Measurements from ENCODE around the gene YIF1B.

GRCh38 chr19:38277969-38278680 lies 37.6 kb downstream of the YIF1B start:
- TF ChIP-seq CTCF (conservative IDR thresholded peaks at IDR 0.05; ENCODE audit: low read depth, low read length) (no peak), FOS (IDR thresholded peaks at IDR 0.05; ENCODE audit: low read depth, low read length) (no peak), RAD21 (IDR thresholded peaks at IDR 0.05; ENCODE audit: low read length) (no peak), RFX5 (IDR thresholded peaks at IDR 0.05; ENCODE audit: low read depth, low read length) (no peak), POLR2A (IDR thresholded peaks at IDR 0.05; ENCODE audit: low read depth, low read length) (no peak), MXI1 (IDR thresholded peaks at IDR 0.05; ENCODE audit: borderline replicate concordance, low read depth, low read length) (no peak), BHLHE40 (IDR thresholded peaks at IDR 0.05; ENCODE audit: low read depth, low read length) (no peak), CEBPB (IDR thresholded peaks at IDR 0.05; ENCODE audit: low read depth, low read length) (no peak), USF2 (IDR thresholded peaks at IDR 0.05; ENCODE audit: low read depth, low read length) (no peak), MAZ (IDR thresholded peaks at IDR 0.05; ENCODE audit: borderline replicate concordance, low read depth, low read length) (no peak), RCOR1 (IDR thresholded peaks at IDR 0.05; ENCODE audit: insufficient replicate concordance, low read length) (no peak)
- TF ChIP-seq, protein P1, sequence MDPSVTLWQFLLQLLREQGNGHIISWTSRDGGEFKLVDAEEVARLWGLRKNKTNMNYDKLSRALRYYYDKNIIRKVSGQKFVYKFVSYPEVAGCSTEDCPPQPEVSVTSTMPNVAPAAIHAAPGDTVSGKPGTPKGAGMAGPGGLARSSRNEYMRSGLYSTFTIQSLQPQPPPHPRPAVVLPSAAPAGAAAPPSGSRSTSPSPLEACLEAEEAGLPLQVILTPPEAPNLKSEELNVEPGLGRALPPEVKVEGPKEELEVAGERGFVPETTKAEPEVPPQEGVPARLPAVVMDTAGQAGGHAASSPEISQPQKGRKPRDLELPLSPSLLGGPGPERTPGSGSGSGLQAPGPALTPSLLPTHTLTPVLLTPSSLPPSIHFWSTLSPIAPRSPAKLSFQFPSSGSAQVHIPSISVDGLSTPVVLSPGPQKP (IDR thresholded peaks at IDR 0.05; ENCODE audit: borderline replicate concordance, low read depth, low read length): no peak
